Uterus (tissue), 2 donors: ENCODE data around the gene RASL10A.

ENCODE experiments used
- POLR2A ChIP-seq, 2 donors: fragments of 450-650 bp; IDR thresholded peaks; one replicate each; pipeline ENCODE4 v1.6.1; 2016; ENCODE audit warnings: antibody characterized with exemption in 2 of 2, mild to moderate bottlenecking in 1 of 2, moderate library complexity in 1 of 2
- TF ChIP-seq, protein P1 (sequence below), 4 experiments: fragments of 200-600 bp in 2 of 4; fragments of 450-650 bp in 2 of 4; sonication (generic) in 2 of 4; IDR thresholded peaks; one replicate each; pipeline ENCODE4 v1.5.1; 2016 to 2019; ENCODE audit warnings: antibody characterized with exemption in 4 of 4, mild to moderate bottlenecking in 2 of 4, moderate library complexity in 1 of 4

DNA sequence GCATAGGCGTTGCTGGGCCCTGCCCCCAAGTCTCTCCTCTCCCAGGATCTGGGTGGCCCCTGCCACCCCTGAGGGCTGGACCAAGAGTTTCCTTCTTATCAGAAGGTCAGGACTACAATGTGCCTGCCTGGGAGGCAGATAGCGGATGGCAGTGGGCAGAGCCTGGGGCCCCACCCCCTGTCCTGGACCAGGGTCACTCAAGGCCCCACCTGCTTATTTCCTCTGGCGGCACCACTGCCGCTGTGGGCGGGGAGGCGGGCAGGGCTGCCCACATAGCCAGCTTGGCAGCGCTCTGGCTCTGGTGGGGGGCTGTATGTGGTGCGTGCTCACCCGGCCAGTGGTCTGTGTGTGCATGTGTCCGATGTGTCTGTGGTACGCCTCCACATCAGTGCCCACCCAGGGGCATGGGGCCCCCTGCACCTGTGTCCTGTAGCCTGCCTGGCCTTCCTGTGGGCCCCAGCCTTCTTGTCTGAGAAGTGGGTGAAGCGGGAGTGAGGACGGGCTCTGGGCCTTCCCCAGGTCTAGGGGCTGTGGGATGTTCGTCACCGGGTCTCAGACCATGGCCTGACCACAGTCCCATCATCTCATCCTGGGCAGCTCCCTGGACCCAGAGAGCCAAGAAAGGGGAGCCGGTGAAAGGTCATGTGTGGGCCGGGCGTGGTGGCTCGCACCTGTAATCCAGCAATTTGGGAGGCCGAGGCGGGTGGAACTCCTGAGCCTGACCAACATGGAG, 6.0 kb downstream of the RASL10A start:
- TF ChIP-seq, protein P1, sequence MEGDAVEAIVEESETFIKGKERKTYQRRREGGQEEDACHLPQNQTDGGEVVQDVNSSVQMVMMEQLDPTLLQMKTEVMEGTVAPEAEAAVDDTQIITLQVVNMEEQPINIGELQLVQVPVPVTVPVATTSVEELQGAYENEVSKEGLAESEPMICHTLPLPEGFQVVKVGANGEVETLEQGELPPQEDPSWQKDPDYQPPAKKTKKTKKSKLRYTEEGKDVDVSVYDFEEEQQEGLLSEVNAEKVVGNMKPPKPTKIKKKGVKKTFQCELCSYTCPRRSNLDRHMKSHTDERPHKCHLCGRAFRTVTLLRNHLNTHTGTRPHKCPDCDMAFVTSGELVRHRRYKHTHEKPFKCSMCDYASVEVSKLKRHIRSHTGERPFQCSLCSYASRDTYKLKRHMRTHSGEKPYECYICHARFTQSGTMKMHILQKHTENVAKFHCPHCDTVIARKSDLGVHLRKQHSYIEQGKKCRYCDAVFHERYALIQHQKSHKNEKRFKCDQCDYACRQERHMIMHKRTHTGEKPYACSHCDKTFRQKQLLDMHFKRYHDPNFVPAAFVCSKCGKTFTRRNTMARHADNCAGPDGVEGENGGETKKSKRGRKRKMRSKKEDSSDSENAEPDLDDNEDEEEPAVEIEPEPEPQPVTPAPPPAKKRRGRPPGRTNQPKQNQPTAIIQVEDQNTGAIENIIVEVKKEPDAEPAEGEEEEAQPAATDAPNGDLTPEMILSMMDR (IDR thresholded peaks at IDR 0.05), result no peak
- no peak for TF ChIP-seq POLR2A (IDR thresholded peaks at IDR 0.05)
